Thymus (tissue), 11 donors: ENCODE results near the gene PCSK7. TPM values are rescaled to one million over a fixed set of nuclear protein-coding genes. Genes with fewer than 3 reads are reported as not detected.
"Not testable (repeated sequence)": the region's sequence is repeated elsewhere in the genome, so short reads cannot be mapped to it uniquely, and the experiment has no call there.

Source experiments
- DNase-seq, 9 donors: peaks; one replicate each; pipeline ENCODE4 v3.0.0-alpha.2; 2013; ENCODE audit warnings: low spot score in 9 of 9, low read depth in 6 of 9, missing footprints in 1 of 9
- H3K27ac ChIP-seq, 2 donors: one replicate each; pipeline ENCODE4 v1.5.1; 2013; ENCODE audit warnings: control low read depth in 1 of 2, low read depth in 1 of 2, low read length in 1 of 2, mild to moderate bottlenecking in 1 of 2, moderate library complexity in 1 of 2
- H3K27me3 ChIP-seq, 2 donors: one replicate each; pipeline ENCODE4 v1.5.1; 2013; ENCODE audit warnings: low read length in 1 of 2; ENCODE audit not compliant: control insufficient read depth in 2 of 2, insufficient read depth in 1 of 2
- H3K36me3 ChIP-seq, 2 donors: one replicate each; pipeline ENCODE4 v1.5.1; 2013; ENCODE audit warnings: low read length in 1 of 2, mild to moderate bottlenecking in 1 of 2, moderate library complexity in 1 of 2; ENCODE audit not compliant: control insufficient read depth in 2 of 2, insufficient read depth in 2 of 2
- H3K4me1 ChIP-seq, 2 donors: one replicate each; pipeline ENCODE4 v1.5.1; 2013; ENCODE audit warnings: low read length in 2 of 2; ENCODE audit not compliant: control insufficient read depth in 2 of 2, insufficient read depth in 2 of 2
- H3K4me3 ChIP-seq, 2 donors: one replicate each; pipeline ENCODE4 v1.5.1; 2013; ENCODE audit warnings: low read length in 2 of 2, control low read depth in 1 of 2, mild to moderate bottlenecking in 1 of 2
- H3K9me3 ChIP-seq, 2 donors: one replicate each; pipeline ENCODE4 v1.5.1; 2013; ENCODE audit warnings: low read length in 1 of 2, mild to moderate bottlenecking in 1 of 2; ENCODE audit not compliant: control insufficient read depth in 2 of 2, insufficient read depth in 1 of 2
- WGBS: extraction: QIAGEN DNeasy Blood & Tissue Kit; methylation state at CpG from one replicate; pipeline ENCODE4 v1.1.7; 2013; 5-methylcytosine and 5-hydroxymethylcytosine counted together
- polyA plus RNA-seq: library from polyadenylated mRNA; stranded (reverse); fragments of 200-250 nt; gene quantifications from one replicate; pipeline ENCODE4 v1.2.3, GENCODE V29; 2013
- total RNA-seq: library from RNA; stranded (reverse); fragments of 120-200 nt; gene quantifications from one replicate; pipeline ENCODE4 v1.2.4, GENCODE V29; 2013
- donor health status: healthy.

PCSK7 gene
- total and polyA plus RNA-seq, 2 donors: 25.4 to 57.8 TPM

DNA sequence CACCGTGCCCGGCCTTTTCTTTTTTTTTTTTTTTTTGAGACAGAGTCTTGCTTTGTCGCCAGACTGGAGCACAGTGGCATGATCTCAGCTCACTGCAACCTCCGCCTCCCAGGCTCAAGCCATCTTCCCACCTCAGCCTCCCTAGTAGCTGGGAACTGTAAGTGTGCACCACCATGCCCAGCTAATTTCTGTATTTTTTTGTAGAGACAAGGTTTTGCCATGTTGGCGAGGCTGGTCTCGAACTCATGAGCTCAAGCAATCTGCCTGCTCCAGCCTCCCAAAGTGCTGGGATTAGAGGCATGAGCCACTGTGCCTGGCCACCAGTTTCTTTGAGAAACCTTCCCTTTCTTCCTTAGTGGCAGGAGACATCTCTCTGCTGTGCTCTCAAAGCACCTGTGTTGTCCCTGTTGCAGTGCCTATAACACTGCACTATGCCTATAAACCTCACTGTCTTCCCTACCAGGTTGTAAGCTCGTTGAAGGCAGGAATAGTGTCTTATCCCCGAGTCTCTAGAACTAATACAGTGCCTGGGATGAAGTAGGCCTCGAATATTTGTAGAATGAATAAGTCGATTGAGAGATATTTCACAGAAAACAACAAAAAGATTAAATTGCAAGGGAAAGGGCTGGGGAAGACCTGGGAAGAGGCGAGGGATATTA is 19.0 kb downstream of the PCSK7 start:
- H3K4me1 ChIP-seq: no peaks in the 10 kb centered on the region
- WGBS: 98% methylated on average over 11 of the region's 11 CpGs
- no peak for DNase-seq
- peaks cover 42 to 55% of the 10 kb centered on the region in 2 donors for H3K36me3 ChIP-seq
- H3K4me3 ChIP-seq: no peak overlapping the region
- H3K9me3 ChIP-seq: no peaks in the 10 kb centered on the region
- H3K27ac ChIP-seq: no peak overlapping the region
- no peaks in the 10 kb centered on the region for H3K27me3 ChIP-seq

DNA sequence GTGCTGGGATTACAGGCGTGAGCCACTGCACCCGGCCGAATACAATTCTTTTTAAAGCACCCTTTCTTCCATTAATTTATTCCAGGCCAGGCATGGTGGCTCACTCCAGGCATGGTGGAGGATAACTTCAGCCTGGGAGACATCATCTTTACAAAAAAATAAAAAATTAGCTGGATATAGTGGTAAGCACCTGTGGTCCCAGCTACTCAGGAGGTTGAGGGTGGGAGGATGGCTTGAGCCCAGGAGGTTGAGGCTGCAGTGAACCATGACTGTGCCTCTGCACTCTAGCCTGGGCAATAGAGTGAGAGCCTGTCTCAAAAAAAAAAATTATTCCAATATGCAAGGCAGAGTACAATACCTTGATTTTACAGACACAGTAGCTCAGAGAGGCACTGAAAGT is 21.3 kb downstream of the PCSK7 start:
- Histone ChIP-seq H3K27me3 (no peaks in the 10 kb centered on the region), H3K4me1 (no peaks in the 10 kb centered on the region), H3K27ac (no peak overlapping the region), H3K36me3 (peaks cover 23 to 41% of the 10 kb centered on the region in 2 donors), H3K9me3 (no peaks in the 10 kb centered on the region), H3K4me3 (no peak overlapping the region)
- WGBS: 99% methylated on average over 3 of the region's 3 CpGs
- DNase-seq: no peak

DNA sequence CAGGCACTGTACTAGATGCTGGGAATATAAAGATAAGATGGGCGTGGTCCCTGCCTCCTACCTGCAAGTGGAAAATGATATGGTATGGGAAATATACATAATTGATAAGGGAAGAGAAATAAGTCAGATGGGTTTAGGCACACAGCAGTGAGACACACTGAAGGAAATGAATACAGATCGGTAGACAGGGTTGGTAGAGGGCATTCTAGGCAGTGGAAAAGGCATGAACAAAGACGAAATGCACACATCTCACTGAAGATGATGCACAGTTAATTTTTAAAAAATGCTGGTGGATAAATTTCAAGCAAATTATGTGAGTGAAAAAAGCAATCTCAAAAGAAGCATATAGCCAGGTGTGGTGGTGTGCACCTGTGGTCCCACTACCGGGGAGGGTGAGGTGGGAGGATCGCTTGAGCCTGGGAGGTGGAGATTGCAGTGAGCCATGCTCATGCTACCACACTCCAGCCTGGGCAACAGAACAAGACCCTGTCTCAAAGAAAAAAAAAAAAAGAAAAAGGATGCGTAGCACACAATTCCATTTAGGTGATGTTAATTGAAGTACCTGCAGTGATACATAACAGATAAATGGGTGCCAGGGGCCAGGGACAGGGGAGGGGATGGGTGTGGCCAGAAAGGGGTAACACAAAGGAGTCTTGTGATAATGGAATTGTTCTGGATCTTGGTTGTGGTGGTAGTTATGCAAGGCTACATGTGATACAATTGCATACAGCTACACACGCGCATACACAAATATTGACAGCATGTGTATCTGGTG is 22.3 kb downstream of the PCSK7 start:
- 99% methylated on average over 7 of the region's 8 CpGs for WGBS
- DNase-seq, H3K9me3 ChIP-seq, H3K4me3 ChIP-seq, H3K27ac ChIP-seq, H3K27me3 ChIP-seq, H3K4me1 ChIP-seq: not testable (repeated sequence)
- peaks cover 26 to 48% of the 10 kb centered on the region in 2 donors for H3K36me3 ChIP-seq

DNA sequence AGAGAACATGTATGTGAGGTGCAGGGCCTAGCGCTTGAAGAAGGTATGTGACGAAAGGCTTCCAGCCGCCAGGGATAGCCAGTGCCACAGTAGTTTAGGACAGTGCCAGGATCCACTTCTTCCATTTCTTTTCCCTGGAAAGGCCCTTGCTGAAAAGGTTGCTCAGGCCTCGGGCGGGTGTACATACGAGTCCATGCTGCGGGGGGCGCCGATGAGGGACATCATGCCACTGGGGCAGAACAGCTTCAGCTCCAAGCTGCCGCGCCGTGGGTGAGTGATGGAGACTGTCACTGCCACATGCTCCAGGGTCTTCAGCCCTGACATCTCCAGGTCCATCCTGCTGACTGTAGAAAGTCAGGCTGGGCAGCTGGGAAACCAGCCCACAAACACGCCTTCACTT is 23.2 kb downstream of the PCSK7 start:
- WGBS: 95% methylated on average over 9 of the region's 13 CpGs
- peaks cover 29 to 51% of the 10 kb centered on the region in 2 donors for H3K36me3 ChIP-seq
- H3K4me3 ChIP-seq, H3K27ac ChIP-seq, DNase-seq, H3K9me3 ChIP-seq, H3K27me3 ChIP-seq, H3K4me1 ChIP-seq: not testable (repeated sequence)

DNA sequence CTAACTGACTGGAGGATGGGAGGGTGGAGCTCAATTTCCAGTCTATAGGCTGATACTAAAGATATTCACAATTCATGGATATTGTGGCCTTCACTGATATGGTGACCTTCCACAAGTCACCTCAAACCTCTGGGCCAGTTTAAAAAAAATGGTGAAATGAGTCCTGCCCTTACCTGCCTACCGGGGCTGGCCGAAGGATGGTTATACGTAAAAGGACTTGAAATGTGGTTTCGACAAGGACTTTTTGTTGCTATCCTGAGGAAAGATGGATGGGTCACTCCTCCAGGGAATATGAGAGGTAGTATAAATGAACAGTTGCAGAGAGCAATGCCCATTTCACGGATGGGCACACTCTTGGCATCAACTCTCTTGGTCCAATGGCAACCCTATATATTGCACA is 24.4 kb downstream of the PCSK7 start:
- not testable (repeated sequence) for DNase-seq, H3K4me3 ChIP-seq, H3K4me1 ChIP-seq, H3K27me3 ChIP-seq, H3K27ac ChIP-seq, H3K9me3 ChIP-seq
- WGBS: 98% methylated on average over 5 of the region's 5 CpGs
- H3K36me3 ChIP-seq: peaks cover 24 to 51% of the 10 kb centered on the region in 2 donors

DNA sequence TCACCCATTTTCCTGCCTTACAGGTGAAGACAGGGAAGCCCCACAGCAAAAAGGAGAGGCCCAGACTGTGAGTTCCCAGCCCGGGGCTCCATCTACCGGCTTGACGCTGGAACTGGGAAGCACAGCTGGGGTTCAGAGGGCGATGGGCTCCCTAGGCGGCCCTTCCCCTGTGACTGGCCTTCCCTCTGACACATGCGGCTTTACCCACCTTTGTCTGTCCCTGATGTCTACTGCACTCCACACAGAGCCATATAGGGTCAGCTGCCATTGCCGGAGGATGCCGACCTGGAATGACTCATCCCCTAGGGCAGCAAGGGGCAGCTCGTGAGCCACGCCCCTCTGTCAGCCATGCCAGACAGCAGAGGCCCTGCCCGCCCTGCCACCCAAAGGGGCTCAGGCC is 25.0 kb downstream of the PCSK7 start:
- peaks cover 24 to 51% of the 10 kb centered on the region in 2 donors for H3K36me3 ChIP-seq
- H3K27ac ChIP-seq, DNase-seq, H3K9me3 ChIP-seq, H3K4me3 ChIP-seq, H3K27me3 ChIP-seq, H3K4me1 ChIP-seq: not testable (repeated sequence)
- 95% methylated on average over 6 of the region's 11 CpGs for WGBS

DNA sequence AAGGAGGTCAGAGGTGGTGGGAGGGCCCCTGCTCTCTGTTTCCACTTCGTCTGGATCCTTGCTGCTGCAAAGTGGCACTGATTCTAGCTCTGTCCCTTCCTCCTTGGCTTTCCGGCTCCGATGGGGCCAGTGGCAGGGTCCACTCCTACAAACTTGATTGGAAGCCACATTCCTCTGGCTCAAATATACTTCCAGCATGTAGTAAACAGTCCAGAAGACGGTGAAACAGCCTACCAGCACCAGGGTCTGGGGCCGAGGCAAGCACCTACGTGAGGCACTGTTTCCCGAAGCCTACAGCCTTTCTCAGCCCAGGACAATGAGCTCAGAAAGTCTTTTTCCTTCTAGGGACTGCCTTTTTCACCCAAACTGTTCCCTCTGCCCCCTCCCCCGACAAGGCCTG is 25.8 kb downstream of the PCSK7 start:
- H3K27me3 ChIP-seq, DNase-seq, H3K4me1 ChIP-seq, H3K9me3 ChIP-seq, H3K27ac ChIP-seq, H3K4me3 ChIP-seq: not testable (repeated sequence)
- peaks cover 24 to 44% of the 10 kb centered on the region in 2 donors for H3K36me3 ChIP-seq
- WGBS: 99% methylated on average over 8 of the region's 8 CpGs

DNA sequence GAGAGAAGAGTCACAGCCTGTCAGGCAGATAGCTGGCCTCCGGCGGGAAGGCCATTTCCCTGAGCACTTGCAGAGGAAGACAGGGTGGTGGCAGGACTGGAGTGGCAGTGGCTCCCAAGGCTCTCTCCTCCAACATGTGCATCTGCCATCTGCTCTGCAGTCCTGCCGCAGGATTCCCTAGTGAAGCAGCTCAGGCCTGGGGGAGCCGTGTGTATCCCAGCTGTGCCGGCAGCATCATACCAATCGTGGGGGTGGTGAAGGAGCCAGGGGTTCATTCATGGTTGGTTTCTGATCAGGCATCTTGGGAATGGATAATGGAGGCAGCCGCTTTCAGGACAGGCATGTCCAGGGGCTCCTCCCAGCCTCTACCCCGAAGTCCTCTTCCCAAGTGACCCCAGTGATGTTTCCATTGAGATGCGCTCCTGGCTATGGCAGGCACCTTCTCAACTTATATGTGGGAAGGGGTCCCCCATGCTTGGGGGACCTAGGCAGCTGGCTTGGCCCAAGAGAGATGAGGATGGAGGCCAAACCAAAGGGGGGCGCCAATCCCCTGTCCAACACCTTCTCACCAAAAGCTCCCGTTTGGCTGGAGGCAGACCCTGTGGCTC is 26.6 kb downstream of the PCSK7 start:
- H3K9me3 ChIP-seq: no peaks in the 10 kb centered on the region
- no peak overlapping the region for H3K27ac ChIP-seq
- no peaks in the 10 kb centered on the region for H3K27me3 ChIP-seq
- WGBS: 96% methylated on average over 11 of the region's 11 CpGs
- no peaks in the 10 kb centered on the region for H3K4me1 ChIP-seq
- peaks cover 20 to 38% of the 10 kb centered on the region in 2 donors for H3K36me3 ChIP-seq
- no peak overlapping the region for H3K4me3 ChIP-seq
- no peak for DNase-seq
